Epithelial cell of esophagus (primary cell): ENCODE data around the gene MSANTD1.

Experiments used
- DNase-seq: peaks from one replicate; pipeline ENCODE4 v3.0.0; 2010; ENCODE audit warnings: low read depth
- H3K4me3 ChIP-seq: 2 replicates; pipeline ENCODE4 v1.5.1; 2011; ENCODE audit warnings: mild to moderate bottlenecking, low read length, control low read depth
- CTCF ChIP-seq: IDR thresholded peaks from 2 replicates; pipeline ENCODE4 v1.5.1; 2011; ENCODE audit warnings: low read depth, mild to moderate bottlenecking, low read length, control low read depth, inconsistent platforms; ENCODE audit not compliant: insufficient read depth; ENCODE audit errors: missing control alignments

MSANTD1 gene

DNA sequence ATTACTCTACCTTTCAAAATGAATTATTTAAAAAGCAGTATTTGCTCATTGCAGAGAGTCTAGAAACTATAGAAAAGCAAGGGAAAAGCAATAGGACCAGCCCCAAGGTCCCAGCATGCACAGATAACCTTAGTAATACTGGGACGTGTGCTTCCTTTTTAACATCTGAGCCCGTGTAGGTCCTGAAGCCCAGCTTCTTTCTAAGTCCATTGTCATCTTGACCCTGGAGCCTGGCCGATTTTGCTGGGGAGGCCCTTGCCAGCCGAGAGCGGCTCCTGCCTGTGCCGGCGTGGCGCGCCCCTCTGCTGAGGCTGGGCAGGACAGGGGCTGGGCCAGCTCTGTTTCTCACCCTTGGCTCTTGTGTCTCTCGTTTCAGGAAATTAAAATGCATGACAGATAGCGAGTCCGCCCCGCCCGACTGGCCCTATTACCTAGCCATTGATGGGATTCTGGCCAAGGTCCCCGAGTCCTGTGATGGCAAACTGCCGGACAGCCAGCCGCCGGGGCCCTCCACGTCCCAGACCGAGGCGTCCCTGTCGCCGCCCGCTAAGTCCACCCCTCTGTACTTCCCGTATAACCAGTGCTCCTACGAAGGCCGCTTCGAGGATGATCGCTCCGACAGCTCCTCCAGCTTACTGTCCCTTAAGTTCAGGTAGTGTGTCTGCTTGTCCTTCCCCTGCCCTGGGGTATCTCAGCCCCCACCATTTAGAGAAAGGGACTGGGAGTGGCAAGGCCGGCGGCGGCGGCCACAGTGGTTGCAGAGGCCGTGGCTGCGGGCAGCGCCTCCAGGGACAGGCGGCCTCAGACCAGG, 4.1 kb downstream of the MSANTD1 start:
- H3K4me3 ChIP-seq, result no peak overlapping the region
- no peak for DNase-seq
- TF ChIP-seq CTCF, result no peak

DNA sequence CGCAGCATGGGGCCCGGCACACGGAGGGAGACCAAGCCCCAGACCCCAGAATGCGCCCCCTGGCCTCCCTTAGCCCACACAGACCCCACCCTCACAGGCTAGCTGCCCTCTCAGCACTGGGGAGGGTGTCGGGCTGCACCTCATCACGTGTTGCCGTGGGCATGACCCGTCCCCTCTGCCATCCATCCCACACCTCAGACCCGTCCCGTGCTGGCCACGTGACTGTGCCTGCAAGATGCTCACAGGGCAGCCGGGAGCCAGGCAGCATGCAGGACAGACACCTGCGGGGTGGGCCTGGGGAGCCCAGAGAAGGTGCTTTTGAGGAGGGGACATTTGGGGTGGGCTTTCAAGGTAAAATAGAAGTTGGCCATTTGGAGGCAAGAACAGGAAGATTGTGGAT, 4.8 kb downstream of the MSANTD1 start:
- no peak for TF ChIP-seq CTCF
- DNase-seq, result no peak
- H3K4me3 ChIP-seq, result no peak overlapping the region

GRCh38 chr4:3254302-3255131, 5.6 kb downstream of the MSANTD1 start:
- TF ChIP-seq CTCF, result no peak
- no peak for DNase-seq

DNA sequence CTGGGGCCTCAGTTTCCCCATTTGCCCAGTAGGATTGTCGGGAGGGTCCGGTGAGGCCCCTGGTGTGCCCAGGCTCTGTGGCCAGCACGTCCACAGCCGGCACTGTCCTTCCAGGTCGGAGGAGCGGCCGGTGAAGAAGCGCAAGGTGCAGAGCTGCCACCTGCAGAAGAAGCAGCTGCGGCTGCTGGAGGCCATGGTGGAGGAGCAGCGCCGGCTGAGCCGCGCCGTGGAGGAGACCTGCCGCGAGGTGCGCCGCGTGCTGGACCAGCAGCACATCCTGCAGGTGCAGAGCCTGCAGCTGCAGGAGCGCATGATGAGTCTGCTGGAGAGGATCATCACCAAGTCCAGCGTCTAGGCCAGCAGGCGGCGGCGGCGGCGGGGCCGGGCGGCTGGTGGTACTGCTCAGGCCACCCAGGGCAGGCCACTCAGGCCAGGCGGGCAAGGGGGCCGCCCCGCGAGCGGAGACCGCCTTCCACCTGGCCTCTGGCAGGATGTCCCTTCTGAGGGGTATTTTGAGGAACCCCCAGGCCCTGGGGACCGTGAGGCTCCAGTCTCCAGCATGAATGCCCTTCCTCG, 6.7 kb downstream of the MSANTD1 start:
- no peak for TF ChIP-seq CTCF
- no peak for DNase-seq
- no peak overlapping the region for H3K4me3 ChIP-seq

More at GRCh38 chr4:3254302-3255131, 5.6 kb downstream of the MSANTD1 start:
- H3K4me3 ChIP-seq, result no peak overlapping the region

- TF ChIP-seq CTCF, result no peak
- DNase-seq, result no peak
- H3K4me3 ChIP-seq, result no peak overlapping the region
Observed at GRCh38 chr4:3256230-3257102, 7.5 kb downstream of the MSANTD1 start.

GRCh38 chr4:3257103-3257555, 8.2 kb downstream of the MSANTD1 start:
- H3K4me3 ChIP-seq, result no peak overlapping the region
- no peak for TF ChIP-seq CTCF
- peak; percentile 57 for DNase-seq
